ENCODE results near the gene OR2T1. TPM values are rescaled to one million over a fixed set of nuclear protein-coding genes. Genes with fewer than 3 reads are reported as not detected.
"Not testable (repeated sequence)": the region's sequence is repeated elsewhere in the genome, so short reads cannot be mapped to it uniquely, and the experiment has no call there.

OR2T1 gene
- total RNA-seq, 1 experiment from 2014 or later: not detected

GRCh38 chr1:248406721-248407692, 4.2 kb downstream of the OR2T1 start:
- Mint-ChIP-seq H3K4me3 (ENCODE audit: unreplicated experiment) (no peak overlapping the region), H3K27ac (ENCODE audit: low read depth, unreplicated experiment) (no peak overlapping the region), H3K4me1 (ENCODE audit: insufficient read depth, unreplicated experiment) (no peaks in the 10 kb centered on the region), H3K27me3 (ENCODE audit: insufficient read depth, unreplicated experiment) (no peaks in the 10 kb centered on the region), H3K9me3 (ENCODE audit: unreplicated experiment) (peaks cover 18% of the 10 kb centered on the region), H3K36me3 (ENCODE audit: insufficient read depth, unreplicated experiment) (no peaks in the 10 kb centered on the region)
- DNase-seq (ENCODE audit: unreplicated experiment): no peak
- ChIA-PET CTCF (interaction anchor here (0.6 to 1.6 kb wide), 7 partner anchors 163 to 728 kb away, joined by 3 to 7 read pairs (median 4); partner anchors contain the start of gene OR13G1), POLR2A (no interaction called here)
- TF ChIP-seq CTCF (IDR thresholded peaks at IDR 0.05; ENCODE audit: unreplicated experiment): no peak
- intact Hi-C loops (cut with micrococcal nuclease): no loop called here
- BruUV-seq (replicated peaks): no TSS peak

GRCh38 chr1:248416226-248416625, 13.4 kb downstream of the OR2T1 start:
- Mint-ChIP-seq H3K36me3 (ENCODE audit: insufficient read depth, unreplicated experiment) (peaks cover 6% of the 10 kb centered on the region), H3K4me3 (ENCODE audit: unreplicated experiment) (no peak overlapping the region), H3K4me1 (ENCODE audit: insufficient read depth, unreplicated experiment) (no peaks in the 10 kb centered on the region), H3K9me3 (ENCODE audit: unreplicated experiment) (peaks cover 26% of the 10 kb centered on the region), H3K27me3 (ENCODE audit: insufficient read depth, unreplicated experiment) (no peaks in the 10 kb centered on the region), H3K27ac (ENCODE audit: low read depth, unreplicated experiment) (no peak overlapping the region)
- DNase-seq (ENCODE audit: unreplicated experiment): no peak
- no TSS peak for BruUV-seq (replicated peaks)
- CTCF ChIA-PET: no interaction called here
- intact Hi-C loops (cut with micrococcal nuclease): no loop called here
- no peak for TF ChIP-seq CTCF (IDR thresholded peaks at IDR 0.05; ENCODE audit: unreplicated experiment)
- POLR2A ChIA-PET: no interaction called here

- no peak for TF ChIP-seq CTCF (IDR thresholded peaks at IDR 0.05; ENCODE audit: unreplicated experiment)
- H3K27ac Mint-ChIP-seq (ENCODE audit: low read depth, unreplicated experiment): no peak overlapping the region
- H3K36me3 Mint-ChIP-seq (ENCODE audit: insufficient read depth, unreplicated experiment): peaks cover 6% of the 10 kb centered on the region
- ChIA-PET CTCF (interaction anchor here (0.5 to 2.0 kb wide), 4 partner anchors 13 to 486 kb away, joined by 3 to 15 read pairs (median 3); no protein-coding TSS in a partner anchor), POLR2A (no interaction called here)
- H3K4me1 Mint-ChIP-seq (ENCODE audit: insufficient read depth, unreplicated experiment): no peaks in the 10 kb centered on the region
- H3K27me3 Mint-ChIP-seq (ENCODE audit: insufficient read depth, unreplicated experiment): no peaks in the 10 kb centered on the region
- no TSS peak for BruUV-seq (replicated peaks)
- peaks cover 29% of the 10 kb centered on the region for H3K9me3 Mint-ChIP-seq (ENCODE audit: unreplicated experiment)
- intact Hi-C loops (cut with micrococcal nuclease): no loop called here
- DNase-seq (ENCODE audit: unreplicated experiment): no peak
- no peak overlapping the region for H3K4me3 Mint-ChIP-seq (ENCODE audit: unreplicated experiment)
Measured at GRCh38 chr1:248417854-248418253, 15.0 kb downstream of the OR2T1 start.

GRCh38 chr1:248421384-248421783, 18.5 kb downstream of the OR2T1 start:
- no peak overlapping the region for H3K4me3 Mint-ChIP-seq (ENCODE audit: unreplicated experiment)
- H3K4me1 Mint-ChIP-seq (ENCODE audit: insufficient read depth, unreplicated experiment): no peaks in the 10 kb centered on the region
- peak; percentile 38 for DNase-seq (ENCODE audit: unreplicated experiment)
- no peaks in the 10 kb centered on the region for H3K27me3 Mint-ChIP-seq (ENCODE audit: insufficient read depth, unreplicated experiment)
- ChIA-PET POLR2A (interaction anchor here (0.6 kb wide), 1 partner anchor 43 kb away, joined by 3 read pairs; no protein-coding TSS in a partner anchor), CTCF (interaction anchor here (1.7 kb wide), 1 partner anchor 17 kb away, joined by 6 read pairs; no protein-coding TSS in a partner anchor)
- H3K27ac Mint-ChIP-seq (ENCODE audit: low read depth, unreplicated experiment): no peak overlapping the region
- BruUV-seq (replicated peaks): no TSS peak
- peaks cover 6% of the 10 kb centered on the region for H3K36me3 Mint-ChIP-seq (ENCODE audit: insufficient read depth, unreplicated experiment)
- peaks cover 28% of the 10 kb centered on the region for H3K9me3 Mint-ChIP-seq (ENCODE audit: unreplicated experiment)
- intact Hi-C loops (cut with micrococcal nuclease): no loop called here
- TF ChIP-seq CTCF (IDR thresholded peaks at IDR 0.05; ENCODE audit: unreplicated experiment): no peak

GRCh38 chr1:248427526-248428191, 24.8 kb downstream of the OR2T1 start:
- POLR2A ChIA-PET; H3K4me3 Mint-ChIP-seq (ENCODE audit: unreplicated experiment); intact Hi-C loops (cut with micrococcal nuclease); H3K27ac Mint-ChIP-seq (ENCODE audit: low read depth, unreplicated experiment); H3K36me3 Mint-ChIP-seq (ENCODE audit: insufficient read depth, unreplicated experiment); CTCF ChIA-PET; BruUV-seq (replicated peaks); DNase-seq (ENCODE audit: unreplicated experiment); H3K27me3 Mint-ChIP-seq (ENCODE audit: insufficient read depth, unreplicated experiment): not testable (repeated sequence)
- peaks cover 10% of the 10 kb centered on the region for H3K4me1 Mint-ChIP-seq (ENCODE audit: insufficient read depth, unreplicated experiment)
- peaks cover 15% of the 10 kb centered on the region for H3K9me3 Mint-ChIP-seq (ENCODE audit: unreplicated experiment)

- DNase-seq (ENCODE audit: unreplicated experiment); H3K27me3 Mint-ChIP-seq (ENCODE audit: insufficient read depth, unreplicated experiment); POLR2A ChIA-PET; CTCF ChIA-PET; intact Hi-C loops (cut with micrococcal nuclease); H3K4me3 Mint-ChIP-seq (ENCODE audit: unreplicated experiment); H3K27ac Mint-ChIP-seq (ENCODE audit: low read depth, unreplicated experiment); H3K36me3 Mint-ChIP-seq (ENCODE audit: insufficient read depth, unreplicated experiment); BruUV-seq (replicated peaks): not testable (repeated sequence)
- H3K4me1 Mint-ChIP-seq (ENCODE audit: insufficient read depth, unreplicated experiment): peaks cover 11% of the 10 kb centered on the region
- peaks cover 10% of the 10 kb centered on the region for H3K9me3 Mint-ChIP-seq (ENCODE audit: unreplicated experiment)
Measured at GRCh38 chr1:248428192-248428533, 25.3 kb downstream of the OR2T1 start.
